Esophagus squamous epithelium (tissue), 5 donors: ENCODE results near the gene CYP2S1. TPM values are rescaled to one million over a fixed set of nuclear protein-coding genes. Genes with fewer than 3 reads are reported as not detected.

Experiments
- DNase-seq: peaks from one replicate; lab custom pipeline; 2025; lab: John Stamatoyannopoulos, UW
- H3K27ac ChIP-seq, 4 donors: fragments of 200-600 bp; sonication (generic); one replicate each; pipeline ENCODE4 v1.5.1; 2016 to 2019; ENCODE audit warnings: mild to moderate bottlenecking in 1 of 4
- H3K27me3 ChIP-seq, 4 donors: fragments of 200-600 bp; sonication (generic); 1 replicate in 3 of 4; 2 replicates in 1 of 4; pipeline versions ENCODE4 v1.5.1 to v1.6.0; 2017 to 2021; ENCODE audit warnings: antibody characterized with exemption in 1 of 4
- H3K36me3 ChIP-seq, 3 donors: fragments of 200-600 bp; sonication (generic); one replicate each; pipeline ENCODE4 v1.5.1; 2016 to 2019
- H3K4me1 ChIP-seq, 3 donors: fragments of 200-600 bp; sonication (generic); one replicate each; pipeline ENCODE4 v1.5.1; 2017 to 2019
- H3K4me3 ChIP-seq, 4 donors: fragments of 200-600 bp; sonication (generic); 1 replicate in 3 of 4; 2 replicates in 1 of 4; pipeline ENCODE4 v1.5.1; 2016 to 2019; ENCODE audit warnings: mild to moderate bottlenecking in 2 of 4, moderate library complexity in 1 of 4
- H3K9me3 ChIP-seq, 3 donors: fragments of 200-600 bp; sonication (generic); one replicate each; pipeline ENCODE4 v1.5.1; 2016 to 2019
- POLR2A ChIP-seq, 4 donors: fragments of 450-650 bp; IDR thresholded peaks; one replicate each; pipeline ENCODE4 v1.6.1; 2017; ENCODE audit warnings: antibody characterized with exemption in 4 of 4, mild to moderate bottlenecking in 4 of 4, moderate library complexity in 3 of 4
- WGBS, 2 donors: methylation state at CpG; one replicate each; pipeline ENCODE4 v1.1.5; 2018; 5-methylcytosine and 5-hydroxymethylcytosine counted together
- intact Hi-C: fragments of 100-400 bp; cut with DNase I; formaldehyde crosslinking; loops from one replicate; pipeline ENCODE4 v1.15.0; 2022
- total RNA-seq, 4 donors: library from RNA; depleted of rRNA; stranded (reverse); fragments of >200 nt; gene quantifications; one replicate each; pipeline ENCODE4 v1.1.0, GENCODE V29; 2016
- TF ChIP-seq, protein P1 (sequence below), 6 experiments: fragments of 450-650 bp in 4 of 6; fragments of 200-600 bp in 2 of 6; sonication (generic) in 2 of 6; IDR thresholded peaks; one replicate each; pipeline ENCODE4 v1.5.1; 2016 to 2019; ENCODE audit warnings: antibody characterized with exemption in 6 of 6, mild to moderate bottlenecking in 4 of 6, moderate library complexity in 4 of 6
- donor health status: DM: yes; HTN: yes; CAD: no.

CYP2S1 gene
- total RNA-seq, 4 donors from 2014 or later: 12.4 to 20.3 (median 15.2) TPM

GRCh38 chr19:41245843-41246242, 52.8 kb downstream of the CYP2S1 start:
- WGBS, 2 donors: 74 to 77% methylated on average over 3 of the region's 3 CpGs
- H3K36me3 ChIP-seq: peaks cover 0 to 92% (median 0%) of the 10 kb centered on the region in 3 donors
- no peaks in the 10 kb centered on the region for H3K9me3 ChIP-seq
- no peak for TF ChIP-seq POLR2A (IDR thresholded peaks at IDR 0.05)
- TF ChIP-seq, protein P1, sequence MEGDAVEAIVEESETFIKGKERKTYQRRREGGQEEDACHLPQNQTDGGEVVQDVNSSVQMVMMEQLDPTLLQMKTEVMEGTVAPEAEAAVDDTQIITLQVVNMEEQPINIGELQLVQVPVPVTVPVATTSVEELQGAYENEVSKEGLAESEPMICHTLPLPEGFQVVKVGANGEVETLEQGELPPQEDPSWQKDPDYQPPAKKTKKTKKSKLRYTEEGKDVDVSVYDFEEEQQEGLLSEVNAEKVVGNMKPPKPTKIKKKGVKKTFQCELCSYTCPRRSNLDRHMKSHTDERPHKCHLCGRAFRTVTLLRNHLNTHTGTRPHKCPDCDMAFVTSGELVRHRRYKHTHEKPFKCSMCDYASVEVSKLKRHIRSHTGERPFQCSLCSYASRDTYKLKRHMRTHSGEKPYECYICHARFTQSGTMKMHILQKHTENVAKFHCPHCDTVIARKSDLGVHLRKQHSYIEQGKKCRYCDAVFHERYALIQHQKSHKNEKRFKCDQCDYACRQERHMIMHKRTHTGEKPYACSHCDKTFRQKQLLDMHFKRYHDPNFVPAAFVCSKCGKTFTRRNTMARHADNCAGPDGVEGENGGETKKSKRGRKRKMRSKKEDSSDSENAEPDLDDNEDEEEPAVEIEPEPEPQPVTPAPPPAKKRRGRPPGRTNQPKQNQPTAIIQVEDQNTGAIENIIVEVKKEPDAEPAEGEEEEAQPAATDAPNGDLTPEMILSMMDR (IDR thresholded peaks at IDR 0.05): no peak
- no peak for DNase-seq
- H3K4me1 ChIP-seq: no peaks in the 10 kb centered on the region
- intact Hi-C loops: no loop called here
- H3K27ac ChIP-seq: no peak overlapping the region
- no peak overlapping the region for H3K4me3 ChIP-seq
- H3K27me3 ChIP-seq: no peaks in the 10 kb centered on the region

GRCh38 chr19:41248895-41249294, 55.9 kb downstream of the CYP2S1 start:
- no peaks in the 10 kb centered on the region for H3K9me3 ChIP-seq
- intact Hi-C loops: no loop called here
- H3K36me3 ChIP-seq: peaks cover 0 to 96% (median 0%) of the 10 kb centered on the region in 3 donors
- no peak overlapping the region for H3K4me3 ChIP-seq
- no peak overlapping the region for H3K27ac ChIP-seq
- no peaks in the 10 kb centered on the region for H3K27me3 ChIP-seq
- WGBS, 2 donors: 83 to 96% methylated on average over 4 of the region's 4 CpGs
- TF ChIP-seq, protein P1 (IDR thresholded peaks at IDR 0.05): no peak
- no peak for TF ChIP-seq POLR2A (IDR thresholded peaks at IDR 0.05)
- no peaks in the 10 kb centered on the region for H3K4me1 ChIP-seq
- no peak for DNase-seq

GRCh38 chr19:41249707-41250423, 56.8 kb downstream of the CYP2S1 start:
- intact Hi-C loops: no loop called here
- WGBS, 2 donors: 84 to 94% methylated on average over 8 to 9 of the region's 9 CpGs
- Histone ChIP-seq H3K4me1 (no peaks in the 10 kb centered on the region), H3K4me3 (no peak overlapping the region), H3K9me3 (no peaks in the 10 kb centered on the region), H3K27me3 (no peaks in the 10 kb centered on the region), H3K27ac (no peak overlapping the region), H3K36me3 (peaks cover 0 to 96% (median 0%) of the 10 kb centered on the region in 3 donors)
- no peak for DNase-seq
- no peak for TF ChIP-seq POLR2A (IDR thresholded peaks at IDR 0.05)
- TF ChIP-seq, protein P1 (IDR thresholded peaks at IDR 0.05): no peak

- Histone ChIP-seq H3K36me3 (peaks cover 0 to 100% (median 4%) of the 10 kb centered on the region in 3 donors), H3K27me3 (no peaks in the 10 kb centered on the region), H3K27ac (no peak overlapping the region), H3K9me3 (no peaks in the 10 kb centered on the region), H3K4me3 (no peak overlapping the region), H3K4me1 (no peaks in the 10 kb centered on the region)
- TF ChIP-seq, protein P1 (IDR thresholded peaks at IDR 0.05): no peak
- TF ChIP-seq POLR2A (IDR thresholded peaks at IDR 0.05): no peak
- WGBS, 2 donors: 92 to 93% methylated on average over 3 to 5 of the region's 6 CpGs
- intact Hi-C loops: no loop called here
- DNase-seq: no peak
These were observed 60.6 kb downstream of the CYP2S1 start for GRCh38 chr19:41253660-41254059.

DNA sequence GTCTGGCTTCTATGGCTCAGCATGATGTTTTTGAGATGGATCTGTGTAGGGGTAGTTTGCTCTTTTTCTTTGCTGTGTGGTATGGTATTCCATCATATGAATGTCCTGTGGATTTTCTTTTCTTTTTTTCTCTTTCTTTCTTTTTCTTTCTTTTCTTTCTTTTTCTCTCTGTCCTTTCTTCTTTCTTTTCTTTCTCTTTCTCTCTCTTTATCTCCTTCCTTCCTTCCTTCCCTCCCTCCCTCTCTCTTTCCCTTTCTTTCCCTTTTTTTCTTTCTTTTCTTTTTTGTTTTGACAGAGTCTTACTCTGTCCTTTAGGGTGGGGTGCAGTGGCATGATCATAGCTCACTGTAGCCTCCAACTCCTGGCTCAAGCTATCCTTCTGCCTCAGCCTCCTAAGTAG, 62.2 kb downstream of the CYP2S1 start:
- H3K9me3 ChIP-seq: no peaks in the 10 kb centered on the region
- no peaks in the 10 kb centered on the region for H3K4me1 ChIP-seq
- peaks cover 0 to 98% (median 4%) of the 10 kb centered on the region in 3 donors for H3K36me3 ChIP-seq
- no peak overlapping the region for H3K4me3 ChIP-seq
- no peak for DNase-seq
- no peak overlapping the region for H3K27ac ChIP-seq
- TF ChIP-seq POLR2A (IDR thresholded peaks at IDR 0.05): no peak
- TF ChIP-seq, protein P1 (IDR thresholded peaks at IDR 0.05): no peak
- intact Hi-C loops: no loop called here
- no peaks in the 10 kb centered on the region for H3K27me3 ChIP-seq

Other genes starting within 250 kb of the CYP2S1 start
- not detected for gene CYP2B6, start 201.9 kb upstream of the CYP2S1 start, total RNA-seq
- gene CYP2A13, start 104.8 kb upstream of the CYP2S1 start, total RNA-seq: not detected
- gene CYP2F1, start 78.8 kb upstream of the CYP2S1 start, total RNA-seq: 1 to 10 TPM in 1 of 4 donors, under 1 TPM in 1, not detected in 2; 0.19 to 1.6 TPM
- 10 to 100 TPM in 2 of 4 donors, 1 to 10 TPM in 2; 5.3 to 40.2 (median 17.3) TPM for gene AXL, start 26.0 kb downstream of the CYP2S1 start, total RNA-seq
- 100 to 1,000 TPM in 3 of 4 donors, 10 to 100 TPM in 1; 98.1 to 127 (median 113) TPM for gene HNRNPUL1, start 71.2 kb downstream of the CYP2S1 start, total RNA-seq
- 10 to 100 TPM in 3 of 4 donors, 1 to 10 TPM in 1; 9.4 to 19.5 (median 14.7) TPM for gene CCDC97, start 117.0 kb downstream of the CYP2S1 start, total RNA-seq
- 10 to 100 TPM; 13.6 to 36.2 (median 31.9) TPM for gene TGFB1, start 160.7 kb downstream of the CYP2S1 start, total RNA-seq
- gene B9D2, start 170.9 kb downstream of the CYP2S1 start, total RNA-seq: 1 to 10 TPM; 2.5 to 4.6 (median 3.7) TPM
- gene TMEM91, start 183.3 kb downstream of the CYP2S1 start, total RNA-seq: 10 to 100 TPM in 2 of 4 donors, 1 to 10 TPM in 2; 6.2 to 15.8 (median 9.3) TPM
- 10 to 100 TPM; 22.4 to 37.0 (median 28.6) TPM for gene EXOSC5, start 204.1 kb downstream of the CYP2S1 start, total RNA-seq
- 10 to 100 TPM; 55.1 to 87.2 (median 58.6) TPM for gene BCKDHA, start 204.6 kb downstream of the CYP2S1 start, total RNA-seq
- gene B3GNT8, start 234.2 kb downstream of the CYP2S1 start, total RNA-seq: 10 to 100 TPM; 11.6 to 84.4 (median 35.3) TPM
- gene DMAC2, start 246.7 kb downstream of the CYP2S1 start, total RNA-seq: 10 to 100 TPM; 25.1 to 41.4 (median 35.7) TPM
- gene ERICH4, start 249.9 kb downstream of the CYP2S1 start, total RNA-seq: not detected